Bronchial epithelial cell (primary cell): ENCODE measurements around the gene BICD2. TPM values are rescaled to one million over a fixed set of nuclear protein-coding genes. Genes with fewer than 3 reads are reported as not detected.
"Not testable (repeated sequence)": the region's sequence is repeated elsewhere in the genome, so short reads cannot be mapped to it uniquely, and the experiment has no call there.

Experiments
- DNase-seq: peaks from one replicate; pipeline ENCODE4 v3.0.0-alpha.2; 2010; ENCODE audit warnings: low read depth
- FAIRE-seq: peaks from 2 replicates; lab custom pipeline; 2011; peaks lifted over from hg19 to GRCh38; lab: Jason Lieb, UNC
- H3K27me3 ChIP-seq: 2 replicates; pipeline ENCODE4 v1.5.1; 2011; ENCODE audit warnings: low read length; ENCODE audit not compliant: control insufficient read depth, insufficient read depth
- H3K36me3 ChIP-seq: 2 replicates; pipeline ENCODE4 v1.5.1; 2011; ENCODE audit warnings: low read length; ENCODE audit not compliant: control insufficient read depth, insufficient read depth
- H3K4me3 ChIP-seq: 2 replicates; pipeline ENCODE4 v1.5.1; 2011; ENCODE audit warnings: mild to moderate bottlenecking, low read depth, low read length, control low read depth
- total RNA-seq: library from RNA; depleted of rRNA; stranded (reverse); fragments of >200 nt; gene quantifications from 2 replicates; pipeline ENCODE4 v1.2.1, GENCODE V29; 2014
- TF ChIP-seq, protein P1 (sequence below): IDR thresholded peaks from 2 replicates; pipeline ENCODE4 v1.5.1; 2011; ENCODE audit warnings: mild to moderate bottlenecking, moderate library complexity, low read length, control low read depth, inconsistent platforms; ENCODE audit not compliant: insufficient read depth, severe bottlenecking

BICD2 gene
- total RNA-seq, 1 donor from 2014 or later: 92.7 TPM

- Histone ChIP-seq H3K27me3 (no peaks in the 10 kb centered on the region), H3K4me3 (no peak overlapping the region), H3K36me3 (no peaks in the 10 kb centered on the region)
- TF ChIP-seq, protein P1, sequence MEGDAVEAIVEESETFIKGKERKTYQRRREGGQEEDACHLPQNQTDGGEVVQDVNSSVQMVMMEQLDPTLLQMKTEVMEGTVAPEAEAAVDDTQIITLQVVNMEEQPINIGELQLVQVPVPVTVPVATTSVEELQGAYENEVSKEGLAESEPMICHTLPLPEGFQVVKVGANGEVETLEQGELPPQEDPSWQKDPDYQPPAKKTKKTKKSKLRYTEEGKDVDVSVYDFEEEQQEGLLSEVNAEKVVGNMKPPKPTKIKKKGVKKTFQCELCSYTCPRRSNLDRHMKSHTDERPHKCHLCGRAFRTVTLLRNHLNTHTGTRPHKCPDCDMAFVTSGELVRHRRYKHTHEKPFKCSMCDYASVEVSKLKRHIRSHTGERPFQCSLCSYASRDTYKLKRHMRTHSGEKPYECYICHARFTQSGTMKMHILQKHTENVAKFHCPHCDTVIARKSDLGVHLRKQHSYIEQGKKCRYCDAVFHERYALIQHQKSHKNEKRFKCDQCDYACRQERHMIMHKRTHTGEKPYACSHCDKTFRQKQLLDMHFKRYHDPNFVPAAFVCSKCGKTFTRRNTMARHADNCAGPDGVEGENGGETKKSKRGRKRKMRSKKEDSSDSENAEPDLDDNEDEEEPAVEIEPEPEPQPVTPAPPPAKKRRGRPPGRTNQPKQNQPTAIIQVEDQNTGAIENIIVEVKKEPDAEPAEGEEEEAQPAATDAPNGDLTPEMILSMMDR: no peak
- FAIRE-seq (peak; percentile 13), DNase-seq (peak; percentile 99)
Observed at GRCh38 chr9:92774274-92774673, 9.6 kb upstream of the BICD2 start.

DNA sequence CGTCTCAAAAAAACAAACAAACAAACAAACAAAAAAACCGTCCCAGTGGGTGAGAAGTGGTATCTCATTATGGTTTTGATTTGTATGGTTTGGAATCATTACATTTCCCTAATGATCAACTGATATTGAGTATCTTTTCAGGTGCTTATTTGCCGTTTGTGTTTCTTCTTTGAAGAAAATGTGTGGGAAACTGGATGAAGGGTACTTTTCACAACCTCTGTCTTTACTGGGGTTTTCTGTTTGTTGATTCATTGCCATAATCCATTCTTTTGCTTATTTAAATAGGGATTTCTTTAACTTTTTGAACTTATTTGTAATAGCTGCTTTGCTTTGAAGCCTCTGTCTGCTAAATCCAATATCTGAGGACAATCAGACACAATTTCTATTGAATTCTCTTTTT is 9.2 kb upstream of the BICD2 start:
- FAIRE-seq (no peak), DNase-seq (no peak)
- Histone ChIP-seq H3K36me3 (no peaks in the 10 kb centered on the region), H3K27me3 (no peaks in the 10 kb centered on the region), H3K4me3 (no peak overlapping the region)
- TF ChIP-seq, protein P1: no peak

- H3K36me3 ChIP-seq: no peaks in the 10 kb centered on the region
- H3K27me3 ChIP-seq: no peaks in the 10 kb centered on the region
- DNase-seq (peak; percentile 90), FAIRE-seq (no peak)
- TF ChIP-seq, protein P1: no peak
- H3K4me3 ChIP-seq: no peak overlapping the region
Observed at GRCh38 chr9:92771309-92771708, 6.7 kb upstream of the BICD2 start.

- Histone ChIP-seq H3K27me3 (no peaks in the 10 kb centered on the region), H3K36me3 (no peaks in the 10 kb centered on the region), H3K4me3 (no peak overlapping the region)
- FAIRE-seq: peak; percentile 95
- TF ChIP-seq, protein P1: no peak
- peak; percentile 99 for DNase-seq
Observed at GRCh38 chr9:92770360-92770995, 5.8 kb upstream of the BICD2 start.

DNA sequence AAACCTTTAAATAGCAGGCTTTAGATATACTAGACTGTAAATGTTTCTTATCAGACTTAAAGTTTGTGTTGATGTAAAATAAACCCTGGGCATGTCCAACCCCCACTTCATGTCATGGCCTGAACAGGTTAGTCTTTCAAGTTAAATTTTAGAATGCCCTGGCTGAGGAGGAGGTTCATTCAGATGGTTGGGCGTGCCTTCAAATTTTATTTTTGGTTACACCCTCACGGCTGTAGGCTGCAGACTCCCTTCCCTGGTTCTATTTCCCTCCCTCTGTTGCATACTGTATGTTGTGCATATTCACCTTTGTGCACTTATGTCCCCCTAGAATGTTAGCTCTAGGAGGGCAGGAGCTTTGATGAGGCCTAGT is 5.3 kb upstream of the BICD2 start:
- Histone ChIP-seq H3K4me3 (no peak overlapping the region), H3K36me3 (no peaks in the 10 kb centered on the region), H3K27me3 (no peaks in the 10 kb centered on the region)
- DNase-seq (peak; percentile 60), FAIRE-seq (no peak)
- TF ChIP-seq, protein P1: no peak

DNA sequence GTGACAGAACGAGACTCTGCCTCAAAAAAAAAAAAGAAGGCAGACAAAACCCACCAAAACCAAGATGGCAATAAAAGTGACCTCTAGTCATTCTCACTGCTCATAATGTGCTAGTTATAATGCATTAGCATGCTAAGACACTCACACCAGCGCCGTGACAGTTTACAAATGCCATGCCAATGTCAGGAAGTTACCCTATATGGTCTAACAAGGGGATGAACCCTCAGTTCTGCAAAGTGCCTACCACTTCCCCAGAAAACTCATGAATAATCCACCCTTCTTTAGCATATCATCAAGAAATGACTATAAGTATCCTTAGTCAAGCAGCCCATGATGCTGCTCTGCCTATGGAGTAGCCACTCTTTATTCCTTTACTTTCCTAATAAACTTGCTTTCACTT is 4.7 kb upstream of the BICD2 start:
- FAIRE-seq: no peak
- TF ChIP-seq, protein P1: no peak
- H3K36me3 ChIP-seq: no peaks in the 10 kb centered on the region
- no peaks in the 10 kb centered on the region for H3K27me3 ChIP-seq
- no peak for DNase-seq
- no peak overlapping the region for H3K4me3 ChIP-seq

- DNase-seq, H3K36me3 ChIP-seq, H3K4me3 ChIP-seq, FAIRE-seq, H3K27me3 ChIP-seq: not testable (repeated sequence)
Observed at GRCh38 chr9:92768816-92769215, 4.2 kb upstream of the BICD2 start.
